Neuronal stem cell (in vitro differentiated cells): ENCODE results near the gene SHISAL1.

ENCODE experiments used
- DNase-seq: peaks from one replicate; pipeline ENCODE4 v3.0.0-alpha.2; 2013; ENCODE audit warnings: low spot score
- H2AFZ ChIP-seq: one replicate; pipeline ENCODE4 v1.6.1; 2013; ENCODE audit warnings: mild to moderate bottlenecking, low read length, inconsistent platforms
- H2AK5ac ChIP-seq: 2 replicates; pipeline ENCODE4 v1.6.1; 2013; ENCODE audit warnings: low read depth, mild to moderate bottlenecking, inconsistent platforms, low read length, moderate library complexity, mixed read lengths
- H2BK120ac ChIP-seq: 2 replicates; pipeline ENCODE4 v1.6.1; 2013; ENCODE audit warnings: low read depth, mild to moderate bottlenecking, inconsistent platforms, low read length, moderate library complexity, mixed read lengths
- H2BK12ac ChIP-seq: one replicate; pipeline ENCODE4 v1.6.1; 2013; ENCODE audit warnings: low read length, inconsistent platforms
- H2BK15ac ChIP-seq: 2 replicates; pipeline ENCODE4 v1.6.1; 2013; ENCODE audit warnings: mild to moderate bottlenecking, low read length, inconsistent platforms, mixed read lengths
- H2BK5ac ChIP-seq: one replicate; pipeline ENCODE4 v1.6.1; 2013; ENCODE audit warnings: inconsistent platforms, mild to moderate bottlenecking, low read length, moderate library complexity
- H3K14ac ChIP-seq: one replicate; pipeline ENCODE4 v1.6.1; 2013; ENCODE audit warnings: low read length, inconsistent platforms
- H3K18ac ChIP-seq: 2 replicates; pipeline ENCODE4 v1.6.1; 2013; ENCODE audit warnings: low read length, inconsistent platforms
- H3K23ac ChIP-seq: 2 replicates; pipeline ENCODE4 v1.6.1; 2013; ENCODE audit warnings: low read depth, mild to moderate bottlenecking, mixed read lengths, low read length, inconsistent platforms; ENCODE audit not compliant: poor library complexity
- H3K27ac ChIP-seq: replicated peaks from 3 replicates; pipeline ENCODE4 v1.5.1; 2013; ENCODE audit warnings: low read length, inconsistent platforms
- H3K27me3 ChIP-seq, 3 experiments: 2 replicates each; pipeline ENCODE4 v1.6.1; 2013; ENCODE audit warnings: low read length in 3 of 3, mild to moderate bottlenecking in 2 of 3, inconsistent platforms in 1 of 3, low read depth in 1 of 3, mixed read lengths in 1 of 3, moderate library complexity in 1 of 3; ENCODE audit not compliant: control insufficient read depth in 3 of 3, insufficient read depth in 3 of 3
- H3K36me3 ChIP-seq, 2 donors: replicated peaks in 1 of 2; 2 replicates each; pipeline ENCODE4 v1.6.1; 2013; ENCODE audit warnings: low read length in 2 of 2; ENCODE audit not compliant: control insufficient read depth in 2 of 2, insufficient read depth in 2 of 2
- H3K4ac ChIP-seq: 2 replicates; pipeline ENCODE4 v1.6.1; 2013; ENCODE audit warnings: inconsistent platforms, mild to moderate bottlenecking, low read length, moderate library complexity
- H3K4me1 ChIP-seq, 2 donors: 1 replicate in 1 of 2; 2 replicates in 1 of 2; pipeline ENCODE4 v1.6.1; 2013; ENCODE audit warnings: low read length in 2 of 2, low read depth in 1 of 2; ENCODE audit not compliant: control insufficient read depth in 2 of 2, insufficient read depth in 1 of 2
- H3K4me2 ChIP-seq: one replicate; pipeline ENCODE4 v1.6.1; 2013; ENCODE audit warnings: mild to moderate bottlenecking, low read length, inconsistent platforms; ENCODE audit not compliant: insufficient read depth, poor library complexity, severe bottlenecking
- H3K4me3 ChIP-seq, 2 donors: 2 replicates each; pipeline ENCODE4 v1.5.1; 2013; ENCODE audit warnings: low read length in 2 of 2, mild to moderate bottlenecking in 2 of 2, inconsistent platforms in 1 of 2, moderate library complexity in 1 of 2
- H3K79me1 ChIP-seq: one replicate; pipeline ENCODE4 v1.6.1; 2013; ENCODE audit warnings: low read depth, mild to moderate bottlenecking, inconsistent platforms, low read length, moderate library complexity
- H3K9ac ChIP-seq: one replicate; pipeline ENCODE4 v1.6.1; 2013; ENCODE audit warnings: mild to moderate bottlenecking, low read depth, low read length, inconsistent platforms; ENCODE audit not compliant: poor library complexity
- H3K9me3 ChIP-seq, 2 donors: replicated peaks in 1 of 2; 2 replicates each; pipeline versions ENCODE3 to v1.6.1; 2013; ENCODE audit warnings: low read length in 2 of 2, mild to moderate bottlenecking in 2 of 2, inconsistent platforms in 1 of 2, low read depth in 1 of 2, mixed read lengths in 1 of 2, moderate library complexity in 1 of 2; ENCODE audit not compliant: control insufficient read depth in 2 of 2, insufficient read depth in 1 of 2
- H4K8ac ChIP-seq: one replicate; pipeline ENCODE4 v1.6.1; 2013; ENCODE audit warnings: low read depth, mild to moderate bottlenecking, inconsistent platforms, low read length, moderate library complexity
- H4K91ac ChIP-seq: one replicate; pipeline ENCODE4 v1.6.1; 2013; ENCODE audit warnings: low read length, low read depth, mild to moderate bottlenecking, inconsistent platforms; ENCODE audit not compliant: poor library complexity
- WGBS, 2 donors: extraction: QIAGEN DNeasy Blood & Tissue Kit; methylation state at CpG; one replicate each; pipeline ENCODE4 v1.1.7; 2013; ENCODE audit warnings: missing lambda C conversion rate in 2 of 2, mixed read lengths in 1 of 2; ENCODE audit not compliant: insufficient read length in 2 of 2, insufficient replicate concordance in 1 of 2; ENCODE audit errors: extremely low coverage in 2 of 2; 5-methylcytosine and 5-hydroxymethylcytosine counted together

SHISAL1 gene

DNA sequence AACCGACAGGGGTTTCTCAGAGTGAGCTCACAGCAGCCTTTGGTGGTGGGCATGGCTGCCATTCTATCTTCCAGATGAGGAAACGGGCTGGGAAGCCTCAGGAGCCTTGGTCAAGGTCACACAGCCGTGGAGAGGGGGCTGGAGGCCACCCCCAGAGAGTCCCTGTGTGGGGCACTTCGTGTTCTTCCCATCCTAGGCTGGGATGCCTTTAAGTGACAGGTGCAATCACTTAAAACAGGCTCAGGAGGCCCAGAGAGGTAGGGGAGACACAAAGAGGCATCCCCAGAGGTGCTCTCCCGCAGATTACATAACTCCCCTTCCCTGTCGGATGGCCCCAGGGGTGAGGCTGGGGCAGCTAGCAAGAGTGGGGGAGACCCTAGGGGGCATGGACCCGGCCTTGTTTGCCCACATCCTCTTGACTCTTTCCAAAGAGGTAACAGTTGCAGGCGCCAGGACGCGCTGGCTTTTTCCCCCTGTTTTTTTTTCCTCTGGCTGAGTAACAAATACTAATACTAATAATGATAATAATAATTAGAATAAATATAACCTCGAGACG lies 17.5 kb upstream of the SHISAL1 start:
- Histone ChIP-seq H3K4me1 (peaks cover 30 to 38% of the 10 kb centered on the region in 2 donors), H3K14ac (no peak overlapping the region), H3K4me3 (peak overlapping the region in 1 of 2 donors; percentile 49)

DNA sequence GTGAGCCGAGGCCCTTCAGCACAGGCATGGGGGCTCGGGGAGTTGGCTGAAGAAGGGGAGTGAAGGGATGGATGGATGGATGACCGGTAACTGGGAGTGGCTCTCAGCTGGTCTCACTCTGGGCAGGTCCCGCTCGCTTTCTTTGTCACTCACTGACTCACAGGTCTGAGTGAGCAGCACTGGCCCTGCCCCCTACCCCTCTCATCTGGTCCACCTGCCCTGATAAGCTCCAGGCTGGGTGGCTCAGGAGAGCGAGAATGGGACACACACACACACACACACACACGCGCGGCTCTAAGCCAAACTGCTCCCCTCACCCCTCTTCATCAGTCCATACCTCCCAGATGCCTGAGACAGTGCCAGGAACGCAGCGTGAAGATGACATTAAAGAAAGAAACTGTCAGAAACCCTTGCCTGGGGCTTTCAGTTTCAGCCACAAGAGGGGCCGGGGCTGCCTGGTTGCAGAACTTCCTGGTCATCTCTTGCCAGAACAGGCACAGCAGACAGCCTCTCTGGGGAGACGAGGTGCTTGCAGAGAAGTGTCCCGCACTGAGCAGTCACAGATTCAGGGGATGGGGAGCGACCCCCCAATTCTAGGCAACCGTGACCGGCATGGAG lies 16.5 kb upstream of the SHISAL1 start:
- no peak overlapping the region for H3K4me3 ChIP-seq
- no peak overlapping the region for H2BK120ac ChIP-seq
- peaks cover 33 to 41% of the 10 kb centered on the region in 2 donors for H3K4me1 ChIP-seq
- H2BK15ac ChIP-seq = peak overlapping the region; percentile 86
- no CpG with 5 or more reads among the region's 17 CpGs for WGBS, 2 donors
- H3K4me2 ChIP-seq = no peak overlapping the region
- no peak for DNase-seq
- peak overlapping the region; percentile 86 for H2AK5ac ChIP-seq
- H3K23ac ChIP-seq = no peak overlapping the region
- H3K9me3 ChIP-seq = no peaks in the 10 kb centered on the region
- H3K27ac ChIP-seq = no peak overlapping the region
- H3K4ac ChIP-seq = no peak overlapping the region
- H3K9ac ChIP-seq = peak overlapping the region; percentile 24
- no peaks in the 10 kb centered on the region for H3K79me1 ChIP-seq
- H3K27me3 ChIP-seq = peaks cover 3 to 41% (median 36%) of the 10 kb centered on the region in 3 experiments
- peak overlapping the region; percentile 44 for H2BK12ac ChIP-seq
- no peak overlapping the region for H4K91ac ChIP-seq
- H4K8ac ChIP-seq = no peak overlapping the region
- no peak overlapping the region for H3K14ac ChIP-seq
- peak overlapping the region; percentile 90 for H3K18ac ChIP-seq
- no peak overlapping the region for H2BK5ac ChIP-seq
- no peaks in the 10 kb centered on the region for H3K36me3 ChIP-seq
- no peak overlapping the region for H2AFZ ChIP-seq

More for the DNA sequence above, 17.5 kb upstream of the SHISAL1 start:
- Histone ChIP-seq H3K79me1 (no peaks in the 10 kb centered on the region), H2BK120ac (no peak overlapping the region), H4K91ac (no peak overlapping the region), H3K4ac (no peak overlapping the region), H3K9me3 (no peaks in the 10 kb centered on the region), H4K8ac (no peak overlapping the region), H2AK5ac (no peak overlapping the region), H3K23ac (no peak overlapping the region), H3K9ac (no peak overlapping the region), H2BK12ac (no peak overlapping the region), H2AFZ (no peak overlapping the region), H2BK5ac (no peak overlapping the region), H3K27me3 (peaks cover 3 to 41% (median 36%) of the 10 kb centered on the region in 3 experiments), H2BK15ac (no peak overlapping the region), H3K36me3 (no peaks in the 10 kb centered on the region), H3K4me2 (peak overlapping the region; percentile 97), H3K27ac (no peak overlapping the region), H3K18ac (no peak overlapping the region)
- DNase-seq = no peak
- no CpG with 5 or more reads among the region's 12 CpGs for WGBS, 2 donors

DNA sequence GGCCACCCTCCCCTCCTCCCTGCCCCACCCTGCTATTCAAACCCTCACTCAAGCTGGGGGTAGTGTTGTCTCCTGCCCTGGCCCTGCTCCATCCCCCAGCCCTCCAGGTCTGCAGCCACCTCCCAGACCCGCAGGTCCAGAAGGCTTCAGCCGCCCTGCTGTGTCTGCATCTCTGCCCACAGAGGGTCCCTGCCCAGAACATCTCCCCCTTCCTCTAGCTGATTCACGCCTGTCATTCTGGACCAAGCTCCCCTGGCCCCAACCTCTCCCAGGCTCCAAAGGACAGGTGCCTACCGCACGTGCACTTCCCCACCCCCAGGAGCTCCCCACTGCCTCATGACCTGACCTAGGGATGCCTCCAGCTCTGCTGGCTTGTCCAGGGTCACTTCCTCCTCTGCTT lies 16.0 kb upstream of the SHISAL1 start:
- Histone ChIP-seq H3K4me3 (no peak overlapping the region), H2BK5ac (no peak overlapping the region), H3K14ac (no peak overlapping the region), H2BK12ac (peak overlapping the region; percentile 44), H2BK15ac (peak overlapping the region; percentile 86), H3K4me1 (peaks cover 33 to 41% of the 10 kb centered on the region in 2 donors), H3K4me2 (no peak overlapping the region), H2BK120ac (no peak overlapping the region), H3K36me3 (no peaks in the 10 kb centered on the region), H4K8ac (no peak overlapping the region), H2AFZ (no peak overlapping the region), H3K4ac (peak overlapping the region; percentile 24), H3K79me1 (no peaks in the 10 kb centered on the region), H3K18ac (peak overlapping the region; percentile 90), H3K9me3 (no peaks in the 10 kb centered on the region), H3K23ac (peak overlapping the region; percentile 10), H2AK5ac (peak overlapping the region; percentile 86), H4K91ac (no peak overlapping the region), H3K9ac (peak overlapping the region; percentile 24), H3K27ac (no peak overlapping the region), H3K27me3 (peaks cover 3 to 37% (median 36%) of the 10 kb centered on the region in 3 experiments)
- DNase-seq = no peak
- no CpG with 5 or more reads among the region's 5 CpGs for WGBS, 2 donors

DNA sequence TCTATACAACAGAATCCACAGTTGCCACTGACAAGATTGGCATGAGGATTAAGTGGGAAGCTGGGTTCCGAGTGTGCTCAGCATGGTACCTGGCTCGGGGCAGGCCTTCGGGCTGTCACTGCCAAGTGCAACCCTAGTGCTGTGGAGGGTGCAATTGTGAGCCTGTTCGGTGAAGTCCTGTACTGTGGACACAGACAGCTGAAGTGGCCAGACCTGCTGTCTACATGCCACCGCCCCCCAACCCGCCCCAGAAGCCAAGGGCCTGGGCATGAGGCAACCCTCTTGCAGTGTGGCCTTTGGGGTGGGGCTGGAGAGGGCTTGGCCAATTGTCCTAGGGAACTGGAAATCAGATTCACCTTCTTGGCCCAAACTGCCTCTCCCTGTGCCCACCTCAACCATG lies 15.6 kb upstream of the SHISAL1 start:
- H3K4ac ChIP-seq = no peak overlapping the region
- no peak overlapping the region for H4K91ac ChIP-seq
- peaks cover 33 to 41% of the 10 kb centered on the region in 2 donors for H3K4me1 ChIP-seq
- no peak overlapping the region for H2BK120ac ChIP-seq
- H3K18ac ChIP-seq = peak overlapping the region; percentile 62
- no peak overlapping the region for H2BK12ac ChIP-seq
- H3K36me3 ChIP-seq = no peaks in the 10 kb centered on the region
- no peak overlapping the region for H3K4me2 ChIP-seq
- H2BK15ac ChIP-seq = peak overlapping the region; percentile 86
- H3K27me3 ChIP-seq = peaks cover 3 to 36% (median 33%) of the 10 kb centered on the region in 3 experiments
- no peak overlapping the region for H4K8ac ChIP-seq
- H3K9me3 ChIP-seq = no peaks in the 10 kb centered on the region
- H3K79me1 ChIP-seq = no peaks in the 10 kb centered on the region
- H2AFZ ChIP-seq = no peak overlapping the region
- H3K27ac ChIP-seq = no peak overlapping the region
- peak overlapping the region; percentile 43 for H3K14ac ChIP-seq
- peak overlapping the region; percentile 10 for H3K23ac ChIP-seq
- peak overlapping the region; percentile 30 for H3K9ac ChIP-seq
- WGBS, 2 donors = no CpG with 5 or more reads among the region's 6 CpGs
- DNase-seq = no peak
- H3K4me3 ChIP-seq = no peak overlapping the region
- H2BK5ac ChIP-seq = no peak overlapping the region
- H2AK5ac ChIP-seq = peak overlapping the region; percentile 86
